ENCODE measurements around the gene EFCAB5. TPM values are rescaled to one million over a fixed set of nuclear protein-coding genes. Genes with fewer than 3 reads are reported as not detected.
"Not testable (repeated sequence)": the region's sequence is repeated elsewhere in the genome, so short reads cannot be mapped to it uniquely, and the experiment has no call there.

Gene EFCAB5
- total RNA-seq, 1 experiment from 2014 or later = 0.07 TPM

DNA sequence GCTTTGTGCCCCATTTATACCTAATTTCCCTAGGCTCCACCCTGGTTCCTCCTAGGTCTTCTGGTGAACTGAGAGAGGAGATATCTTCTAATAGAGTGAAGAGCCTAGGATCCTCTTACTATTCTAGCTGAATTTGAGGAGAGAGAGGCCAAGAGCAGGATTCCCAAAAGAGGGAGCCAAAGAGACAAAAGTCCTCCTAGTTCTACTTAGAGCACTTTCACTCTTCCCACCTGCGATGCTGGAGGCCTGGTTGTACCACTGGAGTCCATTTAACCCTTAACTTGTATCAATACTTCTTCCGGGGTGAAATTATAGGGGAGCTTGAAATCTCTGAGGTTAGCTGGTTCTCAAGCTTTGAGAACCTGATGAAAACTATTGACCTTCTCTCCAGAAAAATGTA, 8.1 kb upstream of the EFCAB5 start:
- H3K27me3 ChIP-seq (ENCODE audit: low read length) = no peaks in the 10 kb centered on the region
- H3K36me3 ChIP-seq (ENCODE audit: low read depth, low read length) = no peaks in the 10 kb centered on the region
- H2AFZ ChIP-seq (ENCODE audit: low read length) = no peak overlapping the region
- H3K9me3 ChIP-seq (ENCODE audit: low read length) = no peaks in the 10 kb centered on the region
- H3K4me1 ChIP-seq (ENCODE audit: insufficient read depth, low read length) = peaks cover 14% of the 10 kb centered on the region
- peaks cover 12% of the 10 kb centered on the region for H3K79me2 ChIP-seq (ENCODE audit: low read length)
- no TSS peak for BruUV-seq (replicated peaks)
- POLR2A ChIA-PET (ENCODE audit: unreplicated experiment) = no interaction called here
- TF ChIP-seq, protein P1, sequence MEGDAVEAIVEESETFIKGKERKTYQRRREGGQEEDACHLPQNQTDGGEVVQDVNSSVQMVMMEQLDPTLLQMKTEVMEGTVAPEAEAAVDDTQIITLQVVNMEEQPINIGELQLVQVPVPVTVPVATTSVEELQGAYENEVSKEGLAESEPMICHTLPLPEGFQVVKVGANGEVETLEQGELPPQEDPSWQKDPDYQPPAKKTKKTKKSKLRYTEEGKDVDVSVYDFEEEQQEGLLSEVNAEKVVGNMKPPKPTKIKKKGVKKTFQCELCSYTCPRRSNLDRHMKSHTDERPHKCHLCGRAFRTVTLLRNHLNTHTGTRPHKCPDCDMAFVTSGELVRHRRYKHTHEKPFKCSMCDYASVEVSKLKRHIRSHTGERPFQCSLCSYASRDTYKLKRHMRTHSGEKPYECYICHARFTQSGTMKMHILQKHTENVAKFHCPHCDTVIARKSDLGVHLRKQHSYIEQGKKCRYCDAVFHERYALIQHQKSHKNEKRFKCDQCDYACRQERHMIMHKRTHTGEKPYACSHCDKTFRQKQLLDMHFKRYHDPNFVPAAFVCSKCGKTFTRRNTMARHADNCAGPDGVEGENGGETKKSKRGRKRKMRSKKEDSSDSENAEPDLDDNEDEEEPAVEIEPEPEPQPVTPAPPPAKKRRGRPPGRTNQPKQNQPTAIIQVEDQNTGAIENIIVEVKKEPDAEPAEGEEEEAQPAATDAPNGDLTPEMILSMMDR (conservative IDR thresholded peaks at IDR 0.05; ENCODE audit: low read depth, low read length) = peak; percentile 53
- TF ChIP-seq EZH2phosphoT487 (IDR thresholded peaks at IDR 0.05; ENCODE audit: borderline replicate concordance, low read length) (no peak), EZH2 (IDR thresholded peaks at IDR 0.05; ENCODE audit: low read length, unreplicated experiment) (no peak)
- H3K9me2 ChIP-seq (replicated peaks; ENCODE audit: low read length) = no peaks in the 10 kb centered on the region
- no peak overlapping the region for H3K9ac ChIP-seq (ENCODE audit: low read length)
- no peak overlapping the region for H3K4me3 ChIP-seq (ENCODE audit: low read length)
- no peaks in the 10 kb centered on the region for H3F3A ChIP-seq (ENCODE audit: low read length, unreplicated experiment)
- CTCF ChIA-PET = interaction anchor here (0.6 to 1.0 kb wide), 2 partner anchors 128 to 294 kb away, joined by 3 to 4 read pairs; no protein-coding TSS in a partner anchor
- intact Hi-C loops (cut with micrococcal nuclease) = loop anchor here (1.0 to 5.0 kb wide), 3 partner anchors 69 to 160 kb away; no protein-coding TSS in a partner anchor
- H3K4me2 ChIP-seq (ENCODE audit: low read length) = 0 out of 2 replicates have a peak overlapping the region, but pooled peaks have one; percentile 19
- no peak overlapping the region for H3K27ac ChIP-seq (ENCODE audit: low read length)
- H4K20me1 ChIP-seq (ENCODE audit: low read length) = no peaks in the 10 kb centered on the region
- no peak for ATAC-seq
- DNase-seq = peak; percentile 39

DNA sequence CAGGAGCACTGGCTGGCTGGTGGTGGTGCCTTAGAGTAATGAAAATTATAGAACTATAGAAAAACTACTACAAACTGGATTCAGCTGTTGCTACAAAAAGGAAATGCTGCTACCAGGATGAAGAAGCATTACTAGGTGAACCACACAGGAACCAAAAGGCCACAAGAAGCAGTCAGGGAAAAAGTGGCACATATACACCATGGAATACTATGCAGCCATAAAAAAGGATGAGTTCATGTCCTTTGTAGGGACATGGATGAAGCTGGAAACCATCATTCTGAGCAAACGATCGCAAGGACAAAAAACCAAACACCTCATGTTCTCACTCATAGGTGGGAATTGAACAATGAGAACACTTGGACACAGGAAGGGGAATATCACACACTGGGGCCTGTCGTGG, 5.5 kb upstream of the EFCAB5 start:
- ATAC-seq; H3K27me3 ChIP-seq (ENCODE audit: low read length); H3K4me1 ChIP-seq (ENCODE audit: insufficient read depth, low read length); H4K20me1 ChIP-seq (ENCODE audit: low read length); POLR2A ChIA-PET (ENCODE audit: unreplicated experiment); H3K9me2 ChIP-seq (replicated peaks; ENCODE audit: low read length); H3K9me3 ChIP-seq (ENCODE audit: low read length); H3F3A ChIP-seq (ENCODE audit: low read length, unreplicated experiment); H3K4me3 ChIP-seq (ENCODE audit: low read length); H3K4me2 ChIP-seq (ENCODE audit: low read length); CTCF ChIA-PET; H3K9ac ChIP-seq (ENCODE audit: low read length); BruUV-seq (replicated peaks); H3K27ac ChIP-seq (ENCODE audit: low read length); DNase-seq; H3K79me2 ChIP-seq (ENCODE audit: low read length); H3K36me3 ChIP-seq (ENCODE audit: low read depth, low read length); intact Hi-C loops (cut with micrococcal nuclease); H2AFZ ChIP-seq (ENCODE audit: low read length): not testable (repeated sequence)

DNA sequence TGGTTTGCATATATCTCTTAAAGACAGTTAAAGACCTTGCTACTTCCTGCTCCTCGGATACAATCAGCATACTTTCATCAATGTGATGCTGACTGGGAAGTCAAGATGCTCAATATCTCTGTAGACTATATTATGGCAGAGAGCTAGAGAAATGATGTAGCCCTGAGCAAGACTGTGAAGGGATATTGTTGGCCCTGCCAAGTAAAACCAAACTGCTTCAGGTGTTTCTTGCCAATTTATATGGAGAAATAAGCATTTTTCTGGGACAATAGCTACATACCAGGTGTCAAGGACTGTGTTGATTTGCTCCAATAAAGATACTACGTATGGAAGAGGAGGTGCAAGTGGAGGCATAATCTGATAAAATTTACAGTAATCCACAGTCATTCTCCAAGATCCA, 4.7 kb upstream of the EFCAB5 start:
- no peaks in the 10 kb centered on the region for H3K36me3 ChIP-seq (ENCODE audit: low read depth, low read length)
- TF ChIP-seq, protein P1 (conservative IDR thresholded peaks at IDR 0.05; ENCODE audit: low read depth, low read length) = no peak
- H2AFZ ChIP-seq (ENCODE audit: low read length) = no peak overlapping the region
- no peaks in the 10 kb centered on the region for H3K27me3 ChIP-seq (ENCODE audit: low read length)
- no peaks in the 10 kb centered on the region for H3K9me2 ChIP-seq (replicated peaks; ENCODE audit: low read length)
- DNase-seq (no peak), ATAC-seq (no peak)
- no peak overlapping the region for H3K4me3 ChIP-seq (ENCODE audit: low read length)
- H3K4me1 ChIP-seq (ENCODE audit: insufficient read depth, low read length) = peaks cover 1% of the 10 kb centered on the region
- CTCF ChIA-PET = interaction anchor here (0.7 kb wide), 1 partner anchor 156 kb away, joined by 3 read pairs; no protein-coding TSS in a partner anchor
- intact Hi-C loops (cut with micrococcal nuclease) = no loop called here
- no peaks in the 10 kb centered on the region for H3K79me2 ChIP-seq (ENCODE audit: low read length)
- no peak overlapping the region for H3K4me2 ChIP-seq (ENCODE audit: low read length)
- no peaks in the 10 kb centered on the region for H4K20me1 ChIP-seq (ENCODE audit: low read length)
- no peaks in the 10 kb centered on the region for H3K9me3 ChIP-seq (ENCODE audit: low read length)
- H3K9ac ChIP-seq (ENCODE audit: low read length) = no peak overlapping the region
- POLR2A ChIA-PET (ENCODE audit: unreplicated experiment) = no interaction called here
- no peak overlapping the region for H3K27ac ChIP-seq (ENCODE audit: low read length)
- no TSS peak for BruUV-seq (replicated peaks)
- no peaks in the 10 kb centered on the region for H3F3A ChIP-seq (ENCODE audit: low read length, unreplicated experiment)
